ENCODE measurements around the gene SLC1A3.

Gene SLC1A3

DNA sequence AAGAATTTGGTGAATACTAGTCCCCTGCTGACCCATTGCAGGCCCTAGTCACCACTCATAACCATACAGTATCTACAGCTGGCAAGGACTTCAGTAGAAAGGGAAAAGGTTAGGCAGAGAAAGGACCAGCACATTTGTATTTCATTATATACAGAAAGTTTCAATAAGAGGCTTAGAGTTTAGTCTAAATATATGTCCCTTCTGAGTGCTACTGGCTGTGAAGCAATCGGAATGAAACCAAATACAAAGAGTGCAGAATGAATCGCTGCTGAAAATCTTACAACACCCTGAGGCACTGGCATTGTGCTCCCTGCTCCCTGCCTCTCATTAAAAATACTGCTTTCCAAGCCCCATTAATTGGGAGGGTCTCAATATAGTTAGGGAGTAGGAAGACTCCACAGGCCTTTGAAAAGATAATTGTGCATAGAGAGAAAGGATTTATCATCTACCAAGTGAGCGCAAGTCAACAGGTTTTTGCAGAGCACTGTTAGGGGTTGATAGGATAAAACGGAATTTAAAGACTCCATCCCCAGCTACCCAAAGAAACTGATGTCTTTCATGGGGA lies 110.8 kb downstream of the SLC1A3 start:
- no peak for DNase-seq (ENCODE audit: low read depth)

DNA sequence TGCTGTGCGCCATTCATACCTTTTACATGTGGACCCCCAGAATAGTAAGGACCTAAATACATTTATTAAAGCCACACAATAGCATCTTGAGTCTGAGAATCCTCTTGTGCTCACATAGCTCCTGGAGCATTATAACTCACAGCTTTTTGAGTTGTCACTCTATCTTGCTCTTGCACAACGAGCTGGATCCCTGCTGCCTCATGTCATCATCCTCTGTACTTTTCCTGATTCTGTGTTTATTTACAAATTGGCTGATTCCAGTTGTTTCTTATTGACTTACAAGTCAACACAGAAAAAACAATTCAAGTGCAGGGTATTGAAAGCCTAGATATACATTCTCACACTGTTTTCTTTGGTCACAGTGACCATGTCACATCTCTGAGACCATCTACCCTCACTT lies 112.9 kb downstream of the SLC1A3 start:
- no peak for DNase-seq (ENCODE audit: low read depth)

DNA sequence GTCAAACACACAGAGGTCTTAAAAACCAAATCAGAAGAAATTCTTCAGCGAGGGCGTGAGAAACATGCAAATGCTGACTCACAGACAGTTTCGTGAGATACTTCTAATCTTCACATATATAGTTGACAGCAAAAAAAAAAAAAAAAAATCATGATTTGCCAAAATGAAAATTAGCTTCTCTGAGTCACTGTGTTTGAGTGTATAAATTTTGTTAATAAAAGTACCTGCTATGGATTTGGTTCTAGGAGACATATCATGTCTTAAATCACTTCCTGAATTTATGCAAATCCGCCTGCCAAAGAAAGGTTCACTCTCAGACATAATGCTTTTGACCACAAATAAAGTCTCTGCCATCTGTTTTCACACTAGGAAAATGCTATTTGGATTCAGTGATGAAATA lies 114.3 kb downstream of the SLC1A3 start:
- DNase-seq (ENCODE audit: low read depth), result no peak

DNA sequence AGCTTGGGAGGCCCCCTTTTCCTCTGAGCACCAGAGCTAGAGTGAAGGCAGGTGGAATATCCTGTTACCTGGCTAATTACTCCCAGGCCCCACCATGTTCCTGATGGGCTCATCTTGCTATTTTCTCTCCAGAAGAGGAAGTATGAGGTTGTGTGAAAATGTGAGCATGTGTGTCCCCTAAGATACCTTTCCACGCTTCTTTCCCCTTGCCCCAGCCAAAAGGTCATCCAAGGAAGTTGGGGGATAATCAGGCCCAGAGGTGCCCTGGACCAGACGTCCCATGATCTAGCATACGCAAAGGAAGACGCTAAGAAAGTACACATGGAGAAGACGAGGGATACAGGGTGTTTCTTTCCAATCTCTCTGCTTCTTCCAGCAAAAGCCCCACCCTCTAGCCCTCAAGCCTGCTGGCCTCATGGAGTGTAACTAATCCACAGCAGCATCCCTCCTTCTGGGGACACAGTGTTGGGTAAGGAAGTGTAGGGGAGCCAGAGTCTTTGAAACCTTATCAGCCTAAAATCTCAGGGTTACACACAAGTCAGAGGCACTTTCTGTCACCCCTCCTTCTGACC lies 115.3 kb downstream of the SLC1A3 start:
- no peak for DNase-seq (ENCODE audit: low read depth)

DNA sequence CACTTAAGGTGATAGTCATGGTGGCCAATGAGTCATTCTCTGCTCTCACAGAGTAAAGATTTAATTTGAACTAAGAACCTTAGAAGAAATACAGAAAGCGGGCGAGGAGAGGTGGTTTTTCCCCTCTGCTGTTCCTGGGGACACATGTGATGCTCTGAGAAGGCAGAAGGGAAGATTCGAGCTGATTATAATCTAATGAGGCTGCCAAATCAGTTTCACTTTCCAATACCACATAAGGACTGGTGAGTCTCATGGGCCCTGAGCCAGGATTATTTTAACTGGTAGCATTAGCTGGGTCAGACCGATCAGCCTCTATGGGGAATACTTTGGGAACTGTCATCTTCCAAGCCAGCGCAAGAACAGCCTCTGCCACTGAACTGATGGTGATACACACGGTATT lies 116.5 kb downstream of the SLC1A3 start:
- no peak for DNase-seq (ENCODE audit: low read depth)

DNA sequence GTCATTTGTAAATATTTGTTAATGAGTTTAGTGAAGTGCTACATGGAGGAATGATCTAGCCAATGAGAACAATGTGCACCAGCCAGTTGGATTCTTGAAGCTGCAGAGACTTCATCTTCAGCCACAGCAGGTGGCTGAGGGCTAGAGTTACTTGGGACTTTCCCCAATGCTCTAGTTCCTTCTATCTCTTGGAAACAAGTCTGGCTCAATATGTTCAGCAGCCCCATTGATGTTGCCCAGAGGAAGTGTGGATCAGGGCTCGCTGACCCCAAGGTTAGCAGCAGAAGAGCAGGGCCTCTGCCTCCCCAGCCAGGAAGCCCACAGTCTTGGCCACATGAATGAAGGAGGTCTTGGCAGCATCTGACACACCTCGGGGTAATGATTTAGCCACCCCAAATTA lies 117.5 kb downstream of the SLC1A3 start:
- DNase-seq (ENCODE audit: low read depth), result no peak

- no peak for DNase-seq (ENCODE audit: low read depth)
These were observed 118.3 kb downstream of the SLC1A3 start for GRCh38 chr5:36724467-36725332.

- no peak for DNase-seq (ENCODE audit: low read depth)
These were observed 119.9 kb downstream of the SLC1A3 start for GRCh38 chr5:36726317-36726716.

- DNase-seq (ENCODE audit: low read depth), result no peak
These were observed 120.4 kb downstream of the SLC1A3 start for GRCh38 chr5:36726767-36727166.

GRCh38 chr5:36728697-36729543 lies 122.5 kb downstream of the SLC1A3 start:
- peak; percentile 56 for DNase-seq (ENCODE audit: low read depth)

GRCh38 chr5:36730537-36731216 lies 124.3 kb downstream of the SLC1A3 start:
- no peak for DNase-seq (ENCODE audit: low read depth)

GRCh38 chr5:36733183-36733582 lies 126.8 kb downstream of the SLC1A3 start:
- no peak for DNase-seq (ENCODE audit: low read depth)

DNA sequence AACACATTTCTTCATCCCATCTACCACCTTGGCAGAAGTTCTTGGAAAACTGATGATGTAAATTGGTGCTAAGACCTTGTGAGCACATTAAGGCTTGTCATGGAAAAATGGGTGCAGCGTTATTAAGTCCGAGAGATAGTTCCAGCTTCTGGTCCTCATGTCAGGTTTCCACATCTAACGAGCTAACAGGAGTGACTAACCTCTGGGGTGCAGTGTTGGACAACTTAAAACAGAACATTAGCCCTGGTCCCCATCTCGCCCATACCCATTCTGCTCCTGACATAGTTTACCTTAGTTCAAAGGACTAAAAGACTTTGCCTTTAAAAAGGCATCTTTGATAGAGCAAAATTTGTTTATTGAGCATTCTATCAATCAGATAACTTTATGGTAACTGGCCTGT lies 128.0 kb downstream of the SLC1A3 start:
- no peak for DNase-seq (ENCODE audit: low read depth)

DNA sequence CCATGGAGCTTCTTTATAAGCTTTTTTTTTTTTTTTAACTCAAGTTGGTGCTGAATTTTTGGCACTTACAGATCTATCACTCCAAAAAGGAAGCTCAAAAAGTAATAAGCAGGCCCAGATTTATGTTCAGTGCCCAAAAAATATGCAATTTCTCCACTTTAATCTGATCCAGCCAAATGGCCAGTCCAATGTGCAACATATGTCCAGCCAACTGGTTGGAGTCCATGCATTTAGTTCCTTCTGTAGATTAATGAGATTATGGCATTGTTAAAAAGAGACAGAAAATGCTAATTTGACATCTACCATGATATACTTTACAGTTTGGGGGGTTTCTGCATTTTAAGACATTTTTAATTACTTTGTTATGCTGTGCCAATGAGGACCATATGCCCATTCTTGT lies 129.5 kb downstream of the SLC1A3 start:
- DNase-seq (ENCODE audit: low read depth), result no peak

Measured in HS-5 (cell line).